ENCODE data around the gene POU2F1.
A peak's percentile ranks its signal among the peaks of the same experiment; 100 is the strongest.

POU2F1 gene

GRCh38 chr1:167471568-167471967, 250.9 kb downstream of the POU2F1 start:
- Histone ChIP-seq H3K36me3 (ENCODE audit: control insufficient read depth in 2 of 2, insufficient read depth in 1 of 2, low read length in 2 of 2) (no peaks in the 10 kb centered on the region), H3K4me1 (ENCODE audit: control insufficient read depth, insufficient read depth, low read length) (no peaks in the 10 kb centered on the region), H3K27ac (ENCODE audit: extremely low read depth, low read depth, low read length) (no peak overlapping the region), H3K9me3 (ENCODE audit: control insufficient read depth, insufficient read depth, low read depth, low read length) (no peaks in the 10 kb centered on the region), H3K4me3 (ENCODE audit: low read depth, low read length) (no peak overlapping the region)
- CTCF ChIA-PET = interaction anchor here (0.7 to 1.7 kb wide), 2 partner anchors 69 to 313 kb away, joined by 3 to 4 read pairs; no protein-coding TSS in a partner anchor
- POLR2A ChIA-PET = no interaction called here
- TF ChIP-seq ZNF23 (tag by site-specific recombination; IDR thresholded peaks at IDR 0.05; ENCODE audit: borderline replicate concordance) (no peak), ZIC2 (tag by site-specific recombination; IDR thresholded peaks at IDR 0.05) (no peak), ZNF610 (tag by site-specific recombination; IDR thresholded peaks at IDR 0.05; ENCODE audit: borderline replicate concordance) (no peak), ZNF521 (tag by site-specific recombination; IDR thresholded peaks at IDR 0.05) (no peak), ZNF366 (tag by site-specific recombination; conservative IDR thresholded peaks at IDR 0.05) (no peak), ZNF221 (tag by site-specific recombination; IDR thresholded peaks at IDR 0.05; ENCODE audit: borderline replicate concordance) (no peak), ZNF184 (tag by site-specific recombination; IDR thresholded peaks at IDR 0.05) (no peak), ZNF513 (tag by site-specific recombination; IDR thresholded peaks at IDR 0.05) (no peak), OSR2 (tag by site-specific recombination; IDR thresholded peaks at IDR 0.05) (no peak), KLF10 (tag by site-specific recombination; IDR thresholded peaks at IDR 0.05) (no peak), SP3 (tag by site-specific recombination; IDR thresholded peaks at IDR 0.05) (no peak), CTCF (tag by site-specific recombination; IDR thresholded peaks at IDR 0.05) (no peak), ZNF645 (tag by site-specific recombination; IDR thresholded peaks at IDR 0.05) (no peak), ZNF2 (tag by site-specific recombination; IDR thresholded peaks at IDR 0.05) (no peak), ZNF157 (tag by site-specific recombination; IDR thresholded peaks at IDR 0.05) (no peak), KLF8 (tag by site-specific recombination; IDR thresholded peaks at IDR 0.05) (no peak), ZNF701 (tag by site-specific recombination; IDR thresholded peaks at IDR 0.05) (no peak)

- H3K27ac ChIP-seq (ENCODE audit: extremely low read depth, low read depth, low read length) = no peak overlapping the region
- TF ChIP-seq SP2 (tag by site-specific recombination; IDR thresholded peaks at IDR 0.05) (no peak), ZFHX2 (tag by site-specific recombination; conservative IDR thresholded peaks at IDR 0.05) (peak; percentile 46), GLI4 (tag by site-specific recombination; IDR thresholded peaks at IDR 0.05) (no peak), EGR2 (tag by site-specific recombination; IDR thresholded peaks at IDR 0.05; ENCODE audit: low read depth) (peak; percentile 76), INSM2 (tag by site-specific recombination; IDR thresholded peaks at IDR 0.05) (no peak)
- H3K9me3 ChIP-seq (ENCODE audit: control insufficient read depth, insufficient read depth, low read depth, low read length) = no peaks in the 10 kb centered on the region
- ChIA-PET POLR2A (no interaction called here), CTCF (interaction anchor here (0.7 to 1.7 kb wide), 2 partner anchors 62 to 68 kb away, joined by 4 read pairs; no protein-coding TSS in a partner anchor)
- H3K36me3 ChIP-seq (ENCODE audit: control insufficient read depth in 2 of 2, insufficient read depth in 1 of 2, low read length in 2 of 2) = no peaks in the 10 kb centered on the region
- H3K4me1 ChIP-seq (ENCODE audit: control insufficient read depth, insufficient read depth, low read length) = no peaks in the 10 kb centered on the region
- no peak overlapping the region for H3K4me3 ChIP-seq (ENCODE audit: low read depth, low read length)
Observed at GRCh38 chr1:167472752-167473521, 252.3 kb downstream of the POU2F1 start.

Data from HEK293 (cell line).